GM18519 (cell line): ENCODE measurements around the gene ITPRID1.

Experiments used
- ATAC-seq: cut with Tn5 transposase; IDR thresholded peaks from one replicate; pipeline ENCODE4 v1.9.1; 2021; ENCODE audit warnings: mild to moderate bottlenecking, moderate library complexity; ENCODE audit not compliant: unreplicated experiment, low FRiP score

ITPRID1 gene

GRCh38 chr7:31690935-31691334 is 177.0 kb downstream of the ITPRID1 start:
- ATAC-seq = no peak

- no peak for ATAC-seq
Observed at GRCh38 chr7:31692451-31692850, 178.6 kb downstream of the ITPRID1 start.

- ATAC-seq = no peak
Observed at GRCh38 chr7:31692871-31693270, 179.0 kb downstream of the ITPRID1 start.

- no peak for ATAC-seq
Observed at GRCh38 chr7:31695859-31696614, 182.1 kb downstream of the ITPRID1 start.

- ATAC-seq = no peak
Observed at GRCh38 chr7:31699050-31699449, 185.2 kb downstream of the ITPRID1 start.

GRCh38 chr7:31702354-31702753 is 188.5 kb downstream of the ITPRID1 start:
- ATAC-seq = no peak

GRCh38 chr7:31705377-31705776 is 191.5 kb downstream of the ITPRID1 start:
- no peak for ATAC-seq

- ATAC-seq = no peak
Observed at GRCh38 chr7:31707089-31707488, 193.2 kb downstream of the ITPRID1 start.
